ENCODE data around the gene SLC35A5. TPM values are rescaled to one million over a fixed set of nuclear protein-coding genes. Genes with fewer than 3 reads are reported as not detected.
"Not testable (repeated sequence)": the region's sequence is repeated elsewhere in the genome, so short reads cannot be mapped to it uniquely, and the experiment has no call there.

The SLC35A5 gene, protein sequence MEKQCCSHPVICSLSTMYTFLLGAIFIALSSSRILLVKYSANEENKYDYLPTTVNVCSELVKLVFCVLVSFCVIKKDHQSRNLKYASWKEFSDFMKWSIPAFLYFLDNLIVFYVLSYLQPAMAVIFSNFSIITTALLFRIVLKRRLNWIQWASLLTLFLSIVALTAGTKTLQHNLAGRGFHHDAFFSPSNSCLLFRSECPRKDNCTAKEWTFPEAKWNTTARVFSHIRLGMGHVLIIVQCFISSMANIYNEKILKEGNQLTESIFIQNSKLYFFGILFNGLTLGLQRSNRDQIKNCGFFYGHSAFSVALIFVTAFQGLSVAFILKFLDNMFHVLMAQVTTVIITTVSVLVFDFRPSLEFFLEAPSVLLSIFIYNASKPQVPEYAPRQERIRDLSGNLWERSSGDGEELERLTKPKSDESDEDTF
- 1 to 10 TPM; 7.0 to 9.0 TPM for polyA plus RNA-seq

DNA sequence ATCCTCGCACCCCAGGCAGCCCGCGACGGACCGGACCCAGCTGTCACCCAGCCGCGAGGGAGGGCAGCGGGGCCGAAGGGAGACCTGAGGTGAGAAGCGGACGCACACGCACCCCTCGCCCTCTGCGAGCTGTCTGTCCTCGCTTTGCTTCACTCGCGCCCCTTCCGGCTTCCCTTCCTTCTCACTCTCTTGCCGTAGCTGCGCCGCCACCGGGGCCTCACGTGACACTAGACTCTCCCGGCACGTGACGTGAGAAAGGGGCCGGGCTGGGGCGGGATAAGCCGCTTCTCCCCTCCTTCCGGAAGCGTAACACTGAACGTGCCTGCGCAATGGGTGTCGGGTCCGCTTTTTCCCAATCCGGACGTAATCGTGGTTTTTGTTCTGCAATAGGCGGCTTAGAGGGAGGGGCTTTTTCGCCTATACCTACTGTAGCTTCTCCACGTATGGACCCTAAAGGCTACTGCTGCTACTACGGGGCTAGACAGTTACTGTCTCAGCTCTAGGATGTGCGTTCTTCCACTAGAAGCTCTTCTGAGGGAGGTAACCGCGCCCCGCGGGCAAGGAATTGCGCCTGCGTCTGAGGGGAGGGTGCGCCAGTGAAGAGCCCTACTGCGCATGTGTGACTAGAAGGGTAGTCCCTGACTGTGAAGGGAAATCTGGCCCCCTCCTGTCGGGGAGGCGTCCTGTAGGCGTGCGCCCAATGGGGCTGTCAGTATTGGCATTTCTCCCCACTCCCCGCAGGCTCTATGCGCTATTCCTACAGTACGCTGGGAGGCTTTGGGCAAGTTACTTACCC, at the start of gene SLC35A5, which contains the start of gene ATG3:
Gene SLC35A5 (plus strand): TSS at position 312 of the 796 bp plus-strand sequence. CDS start 1,359 bp downstream, outside the sequence.
Gene ATG3 (minus strand): TSS at position 229 of the 796 bp plus-strand sequence. CDS start 434 bp downstream, outside the sequence.
- Histone ChIP-seq H3K36me3 (ENCODE audit: control insufficient read depth in 2 of 2, insufficient read depth in 2 of 2, low read length in 1 of 2) (peaks cover 0 to 3% of the 10 kb centered on the region in 2 donors), H3K27me3 (ENCODE audit: control insufficient read depth in 1 of 2, insufficient read depth in 2 of 2, low read length in 2 of 2) (no peaks in the 10 kb centered on the region), H3K4me3 (ENCODE audit: low read depth in 1 of 2, low read length in 2 of 2) (peak within 1 kb of the TSS; percentile 82 to 99), H3K27ac (ENCODE audit: low read depth in 2 of 2, low read length in 1 of 2) (peak within 1 kb of the TSS; percentile 98 to 100), H3K9me3 (ENCODE audit: control insufficient read depth in 2 of 2, insufficient read depth in 1 of 2, low read depth in 1 of 2, low read length in 1 of 2) (no peaks in the 10 kb centered on the region), H3K4me1 (ENCODE audit: control insufficient read depth in 2 of 2, insufficient read depth in 2 of 2, low read length in 1 of 2) (no peaks in the 10 kb centered on the region)
- 0 to 1% methylated on average over 50 to 58 of the region's 58 CpGs for WGBS, 2 donors

DNA sequence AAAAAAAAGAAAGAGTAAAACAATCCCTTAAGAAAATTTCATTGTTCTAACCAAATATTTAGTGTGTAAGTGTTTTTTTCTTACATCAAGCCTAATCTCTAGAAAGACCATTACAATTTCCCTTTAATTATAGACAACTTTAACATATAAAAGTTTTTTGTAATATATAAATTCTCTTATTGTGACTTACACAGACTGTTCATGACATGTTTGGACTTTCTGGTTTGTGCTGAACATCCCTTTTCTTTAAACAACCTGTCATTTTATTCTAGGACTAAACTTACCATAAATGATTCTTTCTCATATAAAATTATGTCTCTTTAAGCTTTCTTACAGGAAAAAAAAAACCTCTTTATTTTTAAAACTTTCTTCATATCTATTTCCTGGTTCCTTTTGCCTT, 49.5 kb upstream of the SLC35A5 start:
- Histone ChIP-seq H3K27me3 (ENCODE audit: control insufficient read depth in 1 of 2, insufficient read depth in 2 of 2, low read length in 2 of 2) (no peaks in the 10 kb centered on the region), H3K27ac (ENCODE audit: low read depth in 2 of 2, low read length in 1 of 2) (no peak overlapping the region), H3K4me3 (ENCODE audit: low read depth in 1 of 2, low read length in 2 of 2) (no peak overlapping the region), H3K9me3 (ENCODE audit: control insufficient read depth in 2 of 2, insufficient read depth in 1 of 2, low read depth in 1 of 2, low read length in 1 of 2) (no peaks in the 10 kb centered on the region), H3K4me1 (ENCODE audit: control insufficient read depth in 2 of 2, insufficient read depth in 2 of 2, low read length in 1 of 2) (no peaks in the 10 kb centered on the region), H3K36me3 (ENCODE audit: control insufficient read depth in 2 of 2, insufficient read depth in 2 of 2, low read length in 1 of 2) (no peaks in the 10 kb centered on the region)

DNA sequence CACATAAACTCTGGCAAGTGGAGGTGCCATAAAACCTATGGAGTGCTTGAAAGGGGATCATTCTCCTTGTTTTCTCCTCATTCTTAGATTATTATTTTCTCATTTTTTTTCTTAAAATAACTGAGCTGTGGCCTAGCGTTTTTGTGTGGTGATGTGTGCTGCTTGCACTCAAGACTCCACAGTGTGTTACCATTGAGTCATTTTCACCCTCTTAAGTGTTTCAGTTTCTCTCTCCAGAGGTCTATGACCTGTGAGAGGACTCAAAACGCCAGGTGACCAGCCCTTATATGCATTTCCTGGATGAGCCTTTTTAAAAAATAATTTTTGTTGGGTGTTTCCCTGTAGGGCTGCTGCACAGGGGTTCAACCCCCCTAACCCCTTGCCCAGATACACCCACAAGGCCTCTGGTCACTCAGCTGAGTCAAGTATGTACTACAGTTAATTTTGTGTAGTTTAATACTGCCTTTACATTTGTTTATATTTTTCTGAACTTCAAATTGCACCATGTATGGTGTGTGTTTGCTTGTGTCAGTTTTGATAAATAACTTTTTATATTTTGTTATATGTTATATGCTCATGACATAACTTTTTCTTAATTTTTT, 47.2 kb upstream of the SLC35A5 start:
- H3K27me3 ChIP-seq (ENCODE audit: control insufficient read depth in 1 of 2, insufficient read depth in 2 of 2, low read length in 2 of 2), result no peaks in the 10 kb centered on the region
- no peaks in the 10 kb centered on the region for H3K4me1 ChIP-seq (ENCODE audit: control insufficient read depth in 2 of 2, insufficient read depth in 2 of 2, low read length in 1 of 2)
- 55 to 60% methylated on average over 2 of the region's 2 CpGs for WGBS, 2 donors
- no peak overlapping the region for H3K4me3 ChIP-seq (ENCODE audit: low read depth in 1 of 2, low read length in 2 of 2)
- no peaks in the 10 kb centered on the region for H3K36me3 ChIP-seq (ENCODE audit: control insufficient read depth in 2 of 2, insufficient read depth in 2 of 2, low read length in 1 of 2)
- no peaks in the 10 kb centered on the region for H3K9me3 ChIP-seq (ENCODE audit: control insufficient read depth in 2 of 2, insufficient read depth in 1 of 2, low read depth in 1 of 2, low read length in 1 of 2)
- H3K27ac ChIP-seq (ENCODE audit: low read depth in 2 of 2, low read length in 1 of 2), result no peak overlapping the region

DNA sequence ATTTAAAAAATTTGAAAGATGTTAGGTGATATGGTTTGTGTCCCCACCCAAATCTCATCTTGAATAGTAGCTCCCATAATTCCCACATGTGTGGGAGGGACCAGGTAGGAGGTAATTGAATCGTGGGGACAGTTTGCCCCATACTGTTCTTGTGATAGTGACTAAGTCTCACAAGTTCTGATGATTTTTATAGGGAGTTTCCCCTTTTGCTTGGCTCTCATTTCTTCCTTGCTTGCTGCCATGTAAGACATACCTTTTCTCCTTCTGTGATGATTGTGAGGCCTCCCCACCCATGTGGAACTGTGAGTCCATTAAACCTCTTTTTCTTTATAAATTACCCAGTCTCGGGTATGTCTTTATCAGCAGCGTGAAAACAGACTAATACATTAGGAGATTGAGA, 42.9 kb upstream of the SLC35A5 start:
- H3K4me1 ChIP-seq (ENCODE audit: control insufficient read depth in 2 of 2, insufficient read depth in 2 of 2, low read length in 1 of 2); H3K27ac ChIP-seq (ENCODE audit: low read depth in 2 of 2, low read length in 1 of 2); H3K36me3 ChIP-seq (ENCODE audit: control insufficient read depth in 2 of 2, insufficient read depth in 2 of 2, low read length in 1 of 2); H3K9me3 ChIP-seq (ENCODE audit: control insufficient read depth in 2 of 2, insufficient read depth in 1 of 2, low read depth in 1 of 2, low read length in 1 of 2); H3K27me3 ChIP-seq (ENCODE audit: control insufficient read depth in 1 of 2, insufficient read depth in 2 of 2, low read length in 2 of 2); H3K4me3 ChIP-seq (ENCODE audit: low read depth in 1 of 2, low read length in 2 of 2): not testable (repeated sequence)
- WGBS, 2 donors, result 64 to 66% methylated on average over 3 of the region's 3 CpGs

DNA sequence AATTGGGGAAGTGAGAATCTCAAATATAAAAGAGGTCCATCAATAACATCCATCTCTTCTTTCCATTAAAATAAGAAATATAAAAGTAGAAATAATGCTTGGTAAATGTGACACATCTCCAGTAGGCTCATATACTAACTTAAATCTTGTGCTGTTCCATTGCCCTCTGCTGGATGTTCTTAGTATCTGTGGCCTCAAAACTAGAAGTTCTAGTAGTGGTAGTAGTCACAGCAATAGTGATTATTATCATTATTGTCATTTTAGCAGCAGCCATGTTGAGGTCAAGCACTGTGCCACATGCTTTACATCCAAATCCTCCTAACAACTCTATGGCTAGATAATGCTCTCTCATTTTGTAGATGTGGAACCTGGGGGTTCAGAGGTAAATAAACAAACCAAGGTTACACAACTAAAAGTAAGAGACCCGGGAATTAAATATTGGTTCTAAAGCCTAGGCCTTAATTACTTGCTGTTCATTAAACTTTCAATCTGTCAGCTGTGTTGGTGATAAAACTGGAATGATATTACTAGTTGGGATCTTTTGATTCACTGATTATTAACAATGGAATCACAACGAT, 42.3 kb upstream of the SLC35A5 start:
- no peaks in the 10 kb centered on the region for H3K9me3 ChIP-seq (ENCODE audit: control insufficient read depth in 2 of 2, insufficient read depth in 1 of 2, low read depth in 1 of 2, low read length in 1 of 2)
- H3K4me3 ChIP-seq (ENCODE audit: low read depth in 1 of 2, low read length in 2 of 2), result no peak overlapping the region
- H3K27ac ChIP-seq (ENCODE audit: low read depth in 2 of 2, low read length in 1 of 2), result no peak overlapping the region
- WGBS, 2 donors, result 66 to 80% methylated on average over 2 of the region's 2 CpGs
- no peaks in the 10 kb centered on the region for H3K36me3 ChIP-seq (ENCODE audit: control insufficient read depth in 2 of 2, insufficient read depth in 2 of 2, low read length in 1 of 2)
- no peaks in the 10 kb centered on the region for H3K4me1 ChIP-seq (ENCODE audit: control insufficient read depth in 2 of 2, insufficient read depth in 2 of 2, low read length in 1 of 2)
- H3K27me3 ChIP-seq (ENCODE audit: control insufficient read depth in 1 of 2, insufficient read depth in 2 of 2, low read length in 2 of 2), result no peaks in the 10 kb centered on the region

DNA sequence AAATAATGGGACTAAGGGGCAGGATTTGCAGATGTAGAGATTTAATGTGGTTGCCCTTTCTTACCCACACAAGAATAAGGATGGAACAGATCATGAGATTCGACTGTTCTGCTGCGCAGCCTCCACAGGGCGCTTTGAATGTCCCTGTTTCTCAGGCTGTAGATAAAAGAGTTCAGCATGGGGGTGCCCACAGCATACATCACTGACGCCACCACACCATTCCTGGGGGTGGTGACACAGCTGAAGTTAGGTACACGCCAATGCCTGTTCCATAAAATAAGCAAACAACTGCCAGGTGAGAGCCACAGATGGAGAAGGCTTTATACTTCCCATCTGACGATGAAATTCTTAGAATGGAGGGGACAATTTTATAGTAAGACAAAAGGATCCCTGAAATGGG, 37.7 kb upstream of the SLC35A5 start:
- H3K4me3 ChIP-seq (ENCODE audit: low read depth in 1 of 2, low read length in 2 of 2); H3K27me3 ChIP-seq (ENCODE audit: control insufficient read depth in 1 of 2, insufficient read depth in 2 of 2, low read length in 2 of 2); H3K27ac ChIP-seq (ENCODE audit: low read depth in 2 of 2, low read length in 1 of 2); H3K36me3 ChIP-seq (ENCODE audit: control insufficient read depth in 2 of 2, insufficient read depth in 2 of 2, low read length in 1 of 2); H3K9me3 ChIP-seq (ENCODE audit: control insufficient read depth in 2 of 2, insufficient read depth in 1 of 2, low read depth in 1 of 2, low read length in 1 of 2); H3K4me1 ChIP-seq (ENCODE audit: control insufficient read depth in 2 of 2, insufficient read depth in 2 of 2, low read length in 1 of 2): not testable (repeated sequence)
- WGBS, 2 donors, result 92 to 94% methylated on average over 6 of the region's 6 CpGs

DNA sequence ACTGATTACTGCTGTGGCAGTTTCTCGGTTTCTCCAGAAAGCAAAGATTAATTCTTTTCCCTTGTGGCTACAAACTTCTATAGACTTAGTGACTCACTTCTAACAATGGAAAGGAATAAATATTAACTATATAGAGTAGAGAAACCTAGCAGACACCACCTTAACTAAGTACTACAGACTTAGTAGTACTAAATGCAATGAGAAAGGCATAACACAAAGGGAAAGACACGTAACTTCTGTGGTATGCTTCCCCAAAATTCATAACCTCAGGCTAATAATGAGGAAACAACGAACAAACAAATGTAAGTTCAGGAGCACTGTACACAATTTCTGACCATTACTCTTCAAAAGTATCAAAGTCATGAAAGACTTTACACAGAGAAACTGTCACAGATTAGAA, 31.3 kb upstream of the SLC35A5 start:
- H3K27ac ChIP-seq (ENCODE audit: low read depth in 2 of 2, low read length in 1 of 2), result no peak overlapping the region
- H3K4me3 ChIP-seq (ENCODE audit: low read depth in 1 of 2, low read length in 2 of 2), result no peak overlapping the region
- no peaks in the 10 kb centered on the region for H3K27me3 ChIP-seq (ENCODE audit: control insufficient read depth in 1 of 2, insufficient read depth in 2 of 2, low read length in 2 of 2)
- peaks cover 2 to 11% of the 10 kb centered on the region in 2 donors for H3K36me3 ChIP-seq (ENCODE audit: control insufficient read depth in 2 of 2, insufficient read depth in 2 of 2, low read length in 1 of 2)
- no peaks in the 10 kb centered on the region for H3K4me1 ChIP-seq (ENCODE audit: control insufficient read depth in 2 of 2, insufficient read depth in 2 of 2, low read length in 1 of 2)
- 86 to 89% methylated on average over 3 of the region's 3 CpGs for WGBS, 2 donors
- H3K9me3 ChIP-seq (ENCODE audit: control insufficient read depth in 2 of 2, insufficient read depth in 1 of 2, low read depth in 1 of 2, low read length in 1 of 2), result no peaks in the 10 kb centered on the region

DNA sequence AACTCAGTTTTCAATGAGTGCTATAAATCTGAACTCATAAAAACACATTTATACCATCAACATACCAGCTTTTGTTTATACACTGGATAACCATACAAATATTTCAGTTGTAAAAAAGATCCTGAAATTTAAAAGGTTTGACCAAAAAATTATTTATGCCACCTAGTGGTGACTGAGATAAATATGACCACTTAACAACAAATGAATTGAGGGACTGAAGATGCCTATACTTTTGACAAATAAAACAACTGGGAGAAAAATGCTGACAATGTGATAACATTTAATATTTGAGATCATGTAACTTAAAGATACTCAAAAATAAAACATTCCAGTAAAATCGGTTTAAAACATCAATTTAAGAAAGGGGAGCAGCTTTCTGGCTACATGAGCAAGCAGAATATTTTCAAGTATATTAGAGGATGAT, 30.5 kb upstream of the SLC35A5 start:
- 7 to 8% methylated on average over 1 of the region's 1 CpG for WGBS, 2 donors
- Histone ChIP-seq H3K36me3 (ENCODE audit: control insufficient read depth in 2 of 2, insufficient read depth in 2 of 2, low read length in 1 of 2) (peaks cover 2 to 11% of the 10 kb centered on the region in 2 donors), H3K4me1 (ENCODE audit: control insufficient read depth in 2 of 2, insufficient read depth in 2 of 2, low read length in 1 of 2) (no peaks in the 10 kb centered on the region), H3K27me3 (ENCODE audit: control insufficient read depth in 1 of 2, insufficient read depth in 2 of 2, low read length in 2 of 2) (no peaks in the 10 kb centered on the region), H3K27ac (ENCODE audit: low read depth in 2 of 2, low read length in 1 of 2) (no peak overlapping the region), H3K4me3 (ENCODE audit: low read depth in 1 of 2, low read length in 2 of 2) (no peak overlapping the region), H3K9me3 (ENCODE audit: control insufficient read depth in 2 of 2, insufficient read depth in 1 of 2, low read depth in 1 of 2, low read length in 1 of 2) (no peaks in the 10 kb centered on the region)

All from esophagus (tissue), 2 donors.